ENCODE data around the gene EFHB.
"Not testable (repeated sequence)": the region's sequence is repeated elsewhere in the genome, so short reads cannot be mapped to it uniquely, and the experiment has no call there.

The EFHB gene

GRCh38 chr3:19931767-19932188 is 2.2 kb downstream of the EFHB start:
- FAIRE-seq: peak; percentile 70
- no peak for DNase-seq (ENCODE audit: extremely low spot score, insufficient read length, low read depth)

DNA sequence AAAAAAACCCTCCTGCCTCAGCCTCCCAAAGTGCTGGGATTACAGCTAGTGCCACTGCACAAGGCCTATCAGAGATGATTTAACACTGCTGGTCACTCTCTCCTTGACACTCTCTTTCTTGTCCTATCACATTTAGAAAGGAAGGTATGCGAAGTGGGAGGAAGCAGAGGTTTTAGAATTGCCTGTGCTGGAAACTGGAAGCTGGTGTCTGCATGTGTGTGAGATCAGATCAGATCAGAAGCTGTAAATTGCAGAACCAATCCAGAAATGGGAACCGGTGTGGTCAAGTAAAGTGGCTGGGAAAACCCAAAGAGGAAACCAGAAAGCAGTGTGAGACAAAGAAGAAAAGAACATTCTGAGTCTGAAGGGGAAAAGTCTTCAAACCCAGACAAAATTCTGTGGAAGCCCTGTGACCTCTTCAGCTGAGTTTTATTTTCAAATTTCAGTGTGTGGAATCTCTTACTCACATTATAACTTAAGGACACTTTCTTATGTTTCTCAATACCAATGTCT is 2.8 kb downstream of the EFHB start:
- no peak for DNase-seq (ENCODE audit: extremely low spot score, insufficient read length, low read depth)
- FAIRE-seq: peak; percentile 76

- no peak for FAIRE-seq
These were observed 13.5 kb downstream of the EFHB start for GRCh38 chr3:19920401-19921080.

DNA sequence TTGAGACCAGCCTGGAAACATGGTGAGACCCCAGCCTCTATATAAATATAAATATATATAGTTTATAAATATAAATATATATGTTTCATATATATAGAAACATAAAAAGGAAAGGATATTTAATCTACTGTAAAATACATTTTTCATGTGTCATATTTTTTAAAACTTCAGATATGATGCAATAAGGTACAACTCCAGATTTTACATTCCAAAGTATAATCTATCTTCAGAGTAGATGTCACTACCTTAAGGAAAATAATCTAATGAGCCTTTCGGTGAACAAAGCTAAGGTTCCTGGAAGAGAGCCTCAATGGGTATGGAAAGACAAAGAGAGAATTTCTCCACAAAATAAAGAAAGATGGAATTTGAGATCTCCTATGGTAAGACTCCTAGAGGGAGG is 16.9 kb downstream of the EFHB start:
- DNase-seq (ENCODE audit: extremely low spot score, insufficient read length, low read depth) (no peak), FAIRE-seq (no peak)

More at GRCh38 chr3:19920401-19921080, 13.5 kb downstream of the EFHB start:
- DNase-seq (ENCODE audit: extremely low spot score, insufficient read length, low read depth): no peak

DNA sequence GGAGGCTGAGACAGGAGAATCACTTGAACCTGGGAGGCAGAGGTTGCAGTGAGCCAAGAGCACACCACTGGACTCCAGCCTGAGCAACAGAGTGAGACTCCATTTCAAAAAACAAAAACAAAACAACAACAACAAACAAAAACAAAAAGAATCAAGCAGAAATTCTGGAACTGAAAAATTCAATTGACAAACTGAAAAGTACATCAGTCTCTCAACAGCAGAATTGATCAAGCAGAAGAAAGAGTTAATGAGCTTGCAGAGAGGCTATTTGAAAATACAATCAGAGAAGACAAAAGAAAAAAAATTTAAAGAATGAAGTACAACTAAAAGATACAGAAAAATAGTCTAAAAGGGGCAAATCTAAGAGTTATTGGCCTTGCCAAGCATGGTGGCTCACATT is 22.6 kb downstream of the EFHB start:
- FAIRE-seq (no peak), DNase-seq (ENCODE audit: extremely low spot score, insufficient read length, low read depth) (no peak)

DNA sequence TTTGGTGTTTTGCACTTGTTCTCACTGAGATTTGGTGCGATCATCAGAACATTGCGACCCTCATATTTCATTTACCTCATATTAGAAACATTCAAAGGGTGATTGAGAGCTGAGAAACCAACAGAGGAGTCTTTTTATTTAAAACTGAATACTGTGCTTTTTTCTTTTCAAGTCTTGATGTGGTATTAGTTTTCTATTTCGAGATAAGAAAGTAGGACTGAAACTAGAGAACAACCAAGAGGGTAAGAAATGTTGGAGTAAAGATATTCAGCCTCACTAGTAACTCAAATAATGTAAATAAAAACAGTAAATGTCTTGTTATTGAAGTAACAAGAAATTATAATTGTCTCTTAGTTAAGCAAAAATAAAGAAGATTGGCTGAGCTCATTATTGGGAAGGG is 26.5 kb downstream of the EFHB start:
- FAIRE-seq (no peak), DNase-seq (ENCODE audit: extremely low spot score, insufficient read length, low read depth) (no peak)

GRCh38 chr3:19903649-19904048 is 30.4 kb downstream of the EFHB start:
- DNase-seq (ENCODE audit: extremely low spot score, insufficient read length, low read depth) (no peak), FAIRE-seq (no peak)

DNA sequence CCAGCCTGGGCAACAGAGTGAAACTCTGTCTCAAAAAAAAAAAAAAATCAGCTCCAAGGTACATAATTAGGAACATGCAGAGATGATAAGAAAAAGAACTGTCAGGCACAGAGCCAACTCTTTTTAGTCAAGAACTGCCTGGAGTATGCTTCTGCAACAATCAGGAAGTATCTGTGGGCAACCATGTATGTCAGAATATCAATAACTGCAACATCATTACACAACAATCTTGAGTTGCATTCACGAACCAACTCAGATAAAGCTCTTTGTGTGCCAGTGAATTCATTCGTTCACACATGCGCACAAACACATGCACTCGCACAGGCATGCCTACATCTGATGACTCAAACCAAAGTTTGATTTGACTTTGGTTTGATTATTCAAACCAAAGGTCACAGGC is 32.1 kb downstream of the EFHB start:
- FAIRE-seq: no peak
- no peak for DNase-seq (ENCODE audit: extremely low spot score, insufficient read length, low read depth)

DNA sequence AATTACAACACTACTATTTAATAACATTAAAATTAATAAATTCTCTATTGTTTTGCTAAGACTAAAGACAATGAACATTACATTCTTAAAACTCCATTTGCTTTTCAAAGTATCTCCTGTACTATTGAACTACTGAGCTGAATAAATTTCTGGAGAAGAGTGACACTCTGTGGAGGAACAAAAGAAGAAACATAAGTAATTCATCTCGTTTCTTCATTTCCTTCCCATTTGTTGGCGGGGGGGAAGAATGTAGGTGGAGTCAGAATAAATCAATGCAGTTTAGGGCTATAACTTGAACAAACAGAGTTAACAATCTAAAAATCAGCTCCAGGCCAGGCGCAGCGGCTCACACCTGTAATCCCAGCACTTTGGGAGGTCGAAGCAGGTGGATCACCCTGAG is 32.7 kb downstream of the EFHB start:
- FAIRE-seq: no peak
- DNase-seq (ENCODE audit: extremely low spot score, insufficient read length, low read depth): no peak

DNA sequence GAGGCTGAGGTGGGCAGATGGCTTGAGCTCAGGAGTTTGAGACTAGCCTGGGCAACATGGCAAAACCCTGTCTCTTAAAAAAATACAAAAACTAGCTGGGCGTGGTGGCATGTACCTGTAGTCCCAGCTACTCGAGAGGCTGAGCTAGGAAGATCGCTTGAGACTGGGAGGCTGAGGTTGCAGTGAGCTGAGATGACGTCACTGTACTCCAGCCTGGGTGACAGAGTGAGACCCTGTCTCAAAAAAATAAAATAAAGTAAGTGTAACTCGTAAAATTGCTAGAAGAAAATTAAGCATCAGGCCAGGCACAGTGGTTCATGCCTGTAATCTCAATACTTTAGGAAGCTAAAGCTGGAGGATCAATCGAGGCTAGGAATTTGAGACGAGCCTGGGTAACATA is 34.2 kb downstream of the EFHB start:
- FAIRE-seq; DNase-seq (ENCODE audit: extremely low spot score, insufficient read length, low read depth): not testable (repeated sequence)

DNA sequence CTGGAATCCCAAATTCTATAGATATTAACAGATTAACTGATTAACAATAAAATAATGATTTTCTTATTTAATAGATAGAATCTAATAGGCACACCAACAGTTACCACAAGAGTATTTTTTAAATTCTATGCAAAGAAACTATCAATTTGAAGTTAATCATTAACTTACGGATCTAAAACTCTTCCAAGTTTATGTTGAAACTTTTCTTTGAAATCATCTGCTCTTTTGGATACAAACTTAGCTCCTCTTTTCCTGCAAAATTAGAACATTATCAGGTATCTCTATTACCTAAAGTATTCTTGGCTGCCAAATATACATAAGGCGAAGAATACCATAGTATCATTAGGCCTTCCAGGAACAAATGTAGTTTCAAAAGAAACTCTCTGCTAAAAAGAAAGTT is 34.8 kb downstream of the EFHB start:
- DNase-seq (ENCODE audit: extremely low spot score, insufficient read length, low read depth) (no peak), FAIRE-seq (no peak)

DNA sequence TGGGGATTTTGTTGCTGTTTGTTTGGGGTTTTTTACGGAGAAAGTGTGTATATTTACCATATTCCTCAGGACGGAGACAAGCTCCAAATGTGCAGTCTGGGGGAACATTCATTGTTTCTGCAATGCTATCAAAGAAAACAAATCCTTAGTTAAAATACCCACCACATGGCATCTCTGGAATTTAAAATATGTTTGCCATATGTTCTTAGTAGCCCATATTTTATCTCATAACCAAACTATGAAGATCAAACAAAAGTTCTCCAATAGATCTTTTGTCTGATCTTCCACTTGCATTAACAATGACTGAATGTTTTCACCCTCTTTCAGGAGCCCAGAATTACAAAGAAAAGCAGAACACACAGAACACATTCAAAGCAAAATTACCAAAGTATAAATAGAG is 35.3 kb downstream of the EFHB start:
- no peak for FAIRE-seq
- no peak for DNase-seq (ENCODE audit: extremely low spot score, insufficient read length, low read depth)

DNA sequence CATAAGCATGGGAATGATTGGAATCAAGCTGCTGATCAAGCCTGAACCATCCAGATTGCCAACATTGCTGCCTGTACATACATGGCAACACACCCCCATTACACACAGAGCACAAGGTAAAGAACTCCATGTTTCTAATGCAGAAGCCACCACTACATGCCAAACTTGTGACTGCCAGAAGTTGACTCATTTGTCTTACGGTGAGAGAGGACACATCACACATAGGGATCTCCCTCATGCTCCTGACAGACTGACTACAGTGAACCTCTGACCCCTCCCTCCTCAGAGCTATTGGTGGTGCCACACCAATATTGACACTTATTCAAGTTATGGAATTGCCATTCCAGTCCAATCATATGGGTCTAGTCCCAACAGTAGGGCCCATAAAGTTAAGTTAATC is 42.3 kb downstream of the EFHB start:
- no peak for FAIRE-seq

GRCh38 chr3:19888428-19889152 is 45.4 kb downstream of the EFHB start:
- DNase-seq (ENCODE audit: extremely low spot score, insufficient read length, low read depth): no peak
- FAIRE-seq: no peak

More for the DNA sequence above, 42.3 kb downstream of the EFHB start:
- no peak for DNase-seq (ENCODE audit: extremely low spot score, insufficient read length, low read depth)

DNA sequence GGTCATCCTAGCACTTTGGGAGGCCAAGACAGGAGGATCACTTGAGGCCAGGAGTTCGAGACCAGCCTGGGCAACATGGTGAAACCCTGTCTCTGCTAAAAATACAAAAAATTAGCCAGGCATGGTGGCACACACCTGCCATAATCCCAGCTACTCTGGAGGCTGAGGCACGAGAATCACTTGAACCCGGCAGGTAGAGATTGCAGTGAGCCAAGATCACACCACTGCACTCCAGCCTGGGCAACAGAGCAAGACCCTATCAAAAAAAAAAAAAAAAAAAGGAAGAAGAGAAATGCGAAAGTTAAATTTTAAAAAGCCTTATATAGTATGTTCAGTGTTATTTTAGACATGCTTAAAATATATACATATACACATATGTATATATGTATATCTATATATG is 46.9 kb downstream of the EFHB start:
- FAIRE-seq: not testable (repeated sequence)

GRCh38 chr3:19886404-19886803 is 47.6 kb downstream of the EFHB start:
- DNase-seq (ENCODE audit: extremely low spot score, insufficient read length, low read depth) (no peak), FAIRE-seq (no peak)

More for the DNA sequence above, 46.9 kb downstream of the EFHB start:
- not testable (repeated sequence) for DNase-seq (ENCODE audit: extremely low spot score, insufficient read length, low read depth)

GRCh38 chr3:19885468-19885867 is 48.5 kb downstream of the EFHB start:
- DNase-seq (ENCODE audit: extremely low spot score, insufficient read length, low read depth): peak; percentile 23
- FAIRE-seq: no peak

DNA sequence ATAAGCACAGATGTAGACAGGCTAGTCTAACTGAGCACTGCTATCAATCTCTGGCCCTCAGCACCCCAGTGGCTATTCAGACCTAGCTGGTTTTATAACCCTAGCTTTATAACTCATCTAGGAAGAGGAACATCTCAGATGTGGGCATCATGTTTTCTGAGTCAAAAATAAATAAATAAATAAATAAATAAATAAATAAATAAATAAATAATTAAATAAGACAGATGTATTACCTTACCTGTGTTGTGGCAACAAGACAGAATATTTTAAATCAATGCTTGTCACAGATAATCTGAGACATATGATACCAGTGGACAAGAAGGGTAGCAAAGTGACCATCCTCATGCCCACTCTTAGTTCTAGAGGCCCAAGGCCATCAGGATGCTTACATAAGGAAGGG is 52.2 kb downstream of the EFHB start:
- DNase-seq (ENCODE audit: extremely low spot score, insufficient read length, low read depth) (no peak), FAIRE-seq (no peak)

GRCh38 chr3:19881036-19881435 is 53.0 kb downstream of the EFHB start:
- no peak for DNase-seq (ENCODE audit: extremely low spot score, insufficient read length, low read depth)
- no peak for FAIRE-seq

- no peak for DNase-seq (ENCODE audit: extremely low spot score, insufficient read length, low read depth)
- FAIRE-seq: no peak
These were observed 56.4 kb downstream of the EFHB start for GRCh38 chr3:19877656-19878055.

- FAIRE-seq (peak; percentile 89), DNase-seq (ENCODE audit: extremely low spot score, insufficient read length, low read depth) (no peak)
These were observed 67.2 kb downstream of the EFHB start for GRCh38 chr3:19866751-19867347.
